ENCODE results near the gene AK3.

Gene AK3

DNA sequence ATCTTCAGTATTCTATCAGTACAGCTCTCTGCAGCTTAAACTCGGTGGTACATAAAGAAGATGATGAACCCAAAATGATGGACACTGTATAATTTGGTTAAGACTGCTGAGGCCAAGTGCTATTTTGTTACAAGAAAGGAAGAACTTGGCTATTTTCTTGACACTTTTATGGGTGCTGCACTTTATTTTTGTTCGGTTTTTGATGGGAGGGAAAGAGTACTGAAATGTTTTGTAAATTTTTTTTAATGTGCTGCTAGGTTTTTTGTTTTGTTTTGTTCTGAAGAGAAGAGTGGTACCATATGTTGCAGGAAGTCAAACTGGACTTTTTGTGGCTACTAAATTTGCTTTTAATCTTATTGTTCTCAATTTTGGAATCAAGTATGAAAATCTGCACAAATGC lies 35.0 kb downstream of the AK3 start:
- no peak overlapping the region for H3K9ac ChIP-seq
- no peaks in the 10 kb centered on the region for H3K27me3 ChIP-seq (ENCODE audit: control insufficient read depth, insufficient read depth, low read length)
- no peaks in the 10 kb centered on the region for H3K36me3 ChIP-seq (ENCODE audit: control insufficient read depth, insufficient read depth, low read length)
- H2AFZ ChIP-seq: no peak overlapping the region
- H3K4me2 ChIP-seq (ENCODE audit: low read length): no peak overlapping the region
- H3K27ac ChIP-seq: no peak overlapping the region
- H3K4me1 ChIP-seq: no peaks in the 10 kb centered on the region
- no peaks in the 10 kb centered on the region for H3K9me3 ChIP-seq (ENCODE audit: control insufficient read depth, low read length)
- TF ChIP-seq, protein P1, sequence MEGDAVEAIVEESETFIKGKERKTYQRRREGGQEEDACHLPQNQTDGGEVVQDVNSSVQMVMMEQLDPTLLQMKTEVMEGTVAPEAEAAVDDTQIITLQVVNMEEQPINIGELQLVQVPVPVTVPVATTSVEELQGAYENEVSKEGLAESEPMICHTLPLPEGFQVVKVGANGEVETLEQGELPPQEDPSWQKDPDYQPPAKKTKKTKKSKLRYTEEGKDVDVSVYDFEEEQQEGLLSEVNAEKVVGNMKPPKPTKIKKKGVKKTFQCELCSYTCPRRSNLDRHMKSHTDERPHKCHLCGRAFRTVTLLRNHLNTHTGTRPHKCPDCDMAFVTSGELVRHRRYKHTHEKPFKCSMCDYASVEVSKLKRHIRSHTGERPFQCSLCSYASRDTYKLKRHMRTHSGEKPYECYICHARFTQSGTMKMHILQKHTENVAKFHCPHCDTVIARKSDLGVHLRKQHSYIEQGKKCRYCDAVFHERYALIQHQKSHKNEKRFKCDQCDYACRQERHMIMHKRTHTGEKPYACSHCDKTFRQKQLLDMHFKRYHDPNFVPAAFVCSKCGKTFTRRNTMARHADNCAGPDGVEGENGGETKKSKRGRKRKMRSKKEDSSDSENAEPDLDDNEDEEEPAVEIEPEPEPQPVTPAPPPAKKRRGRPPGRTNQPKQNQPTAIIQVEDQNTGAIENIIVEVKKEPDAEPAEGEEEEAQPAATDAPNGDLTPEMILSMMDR (IDR thresholded peaks at IDR 0.05): no peak
- H3K79me2 ChIP-seq: no peaks in the 10 kb centered on the region
- H3K4me3 ChIP-seq (ENCODE audit: low read depth, low read length): no peak overlapping the region

DNA sequence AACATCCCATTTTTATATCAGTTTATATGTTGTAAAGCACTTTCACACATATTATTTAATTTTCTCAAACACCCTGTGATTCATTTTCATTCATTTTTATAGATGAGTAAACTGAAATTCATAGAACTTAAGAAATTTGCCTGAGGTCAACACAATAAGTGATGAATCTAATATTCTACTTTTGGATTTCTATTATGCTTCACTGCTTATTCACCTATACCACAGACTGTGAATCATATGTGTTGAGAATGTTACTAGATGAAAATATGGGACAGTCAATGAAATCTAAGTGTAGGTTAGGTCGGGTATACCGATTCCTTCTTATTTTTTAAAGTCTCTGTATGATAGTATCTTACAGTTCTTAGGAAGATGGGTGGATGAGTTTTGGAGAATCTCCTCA lies 36.9 kb downstream of the AK3 start:
- Histone ChIP-seq H2AFZ (no peak overlapping the region), H3K9me3 (ENCODE audit: control insufficient read depth, low read length) (no peaks in the 10 kb centered on the region), H3K36me3 (ENCODE audit: control insufficient read depth, insufficient read depth, low read length) (no peaks in the 10 kb centered on the region), H3K9ac (no peak overlapping the region), H3K79me2 (no peaks in the 10 kb centered on the region), H3K4me2 (ENCODE audit: low read length) (no peak overlapping the region), H3K27ac (no peak overlapping the region), H3K4me3 (ENCODE audit: low read depth, low read length) (no peak overlapping the region), H3K4me1 (no peaks in the 10 kb centered on the region), H3K27me3 (ENCODE audit: control insufficient read depth, insufficient read depth, low read length) (no peaks in the 10 kb centered on the region)
- TF ChIP-seq, protein P1 (IDR thresholded peaks at IDR 0.05): no peak

DNA sequence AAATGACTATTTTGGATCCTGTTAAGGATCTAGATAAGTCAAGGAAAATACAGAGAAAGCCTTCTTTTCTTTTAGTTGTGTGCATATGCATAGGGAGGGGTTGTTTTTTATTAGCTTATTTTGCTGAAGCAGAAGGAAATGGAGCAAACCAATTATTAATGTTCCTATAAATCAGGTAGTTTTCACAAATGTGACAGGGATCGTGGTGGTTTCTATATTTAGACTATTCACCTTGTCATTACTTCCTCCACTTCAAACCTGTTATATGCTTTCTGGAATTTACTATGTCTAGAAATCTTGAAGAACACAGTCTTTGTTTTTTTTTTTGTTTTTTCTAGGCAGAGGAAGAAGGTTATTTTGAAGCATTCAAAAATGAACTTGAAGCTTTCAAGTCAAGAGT lies 39.5 kb downstream of the AK3 start:
- TF ChIP-seq, protein P1 (IDR thresholded peaks at IDR 0.05): no peak
- Histone ChIP-seq H2AFZ (no peak overlapping the region), H3K9me3 (ENCODE audit: control insufficient read depth, low read length) (no peaks in the 10 kb centered on the region), H3K36me3 (ENCODE audit: control insufficient read depth, insufficient read depth, low read length) (no peaks in the 10 kb centered on the region), H3K79me2 (no peaks in the 10 kb centered on the region), H3K9ac (no peak overlapping the region), H3K4me2 (ENCODE audit: low read length) (no peak overlapping the region), H3K4me3 (ENCODE audit: low read depth, low read length) (no peak overlapping the region), H3K27ac (no peak overlapping the region), H3K4me1 (no peaks in the 10 kb centered on the region), H3K27me3 (ENCODE audit: control insufficient read depth, insufficient read depth, low read length) (no peaks in the 10 kb centered on the region)

DNA sequence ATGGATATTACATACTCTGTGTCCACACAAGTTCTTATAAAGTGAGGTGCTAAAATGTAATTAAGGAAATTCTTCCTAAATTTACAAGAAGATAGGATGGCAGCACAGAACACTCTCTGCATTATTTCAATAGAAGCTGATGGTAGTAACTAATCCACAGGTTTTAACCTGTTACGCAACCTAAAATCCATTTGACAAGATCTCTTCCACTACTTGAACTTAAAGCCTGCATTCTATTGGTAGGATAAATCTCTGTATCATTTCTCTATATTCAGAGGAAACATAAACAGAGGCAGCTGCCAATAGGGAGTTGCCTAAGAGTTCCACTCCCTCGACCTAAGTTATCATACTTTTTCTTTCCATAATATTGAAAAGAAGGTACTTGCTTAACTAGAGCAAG lies 40.1 kb downstream of the AK3 start:
- TF ChIP-seq, protein P1 (IDR thresholded peaks at IDR 0.05): no peak
- Histone ChIP-seq H3K9ac (no peak overlapping the region), H3K27me3 (ENCODE audit: control insufficient read depth, insufficient read depth, low read length) (no peaks in the 10 kb centered on the region), H2AFZ (no peak overlapping the region), H3K4me2 (ENCODE audit: low read length) (no peak overlapping the region), H3K79me2 (no peaks in the 10 kb centered on the region), H3K4me3 (ENCODE audit: low read depth, low read length) (no peak overlapping the region), H3K4me1 (no peaks in the 10 kb centered on the region), H3K36me3 (ENCODE audit: control insufficient read depth, insufficient read depth, low read length) (no peaks in the 10 kb centered on the region), H3K9me3 (ENCODE audit: control insufficient read depth, low read length) (no peaks in the 10 kb centered on the region), H3K27ac (no peak overlapping the region)

DNA sequence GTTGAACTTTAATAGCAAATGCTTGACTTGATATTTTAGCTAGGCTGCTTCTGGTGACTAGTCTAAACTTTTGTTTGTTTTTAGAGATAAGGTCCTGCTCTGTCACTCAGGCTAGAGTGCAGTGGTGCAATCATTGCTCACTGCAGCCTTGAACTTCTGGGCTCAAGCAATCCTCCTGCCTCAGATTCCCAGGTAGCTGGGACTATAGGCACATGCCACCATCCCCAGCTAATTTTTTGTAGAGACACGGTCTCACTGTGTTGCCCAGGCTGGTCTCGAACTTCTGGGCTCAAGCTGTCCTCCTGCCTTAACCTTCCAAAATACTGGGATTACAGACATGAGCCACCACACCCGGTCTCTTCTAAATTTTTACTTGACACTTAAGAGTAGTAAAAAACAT lies 40.9 kb downstream of the AK3 start:
- H3K4me2 ChIP-seq (ENCODE audit: low read length): no peak overlapping the region
- no peaks in the 10 kb centered on the region for H3K4me1 ChIP-seq
- no peaks in the 10 kb centered on the region for H3K9me3 ChIP-seq (ENCODE audit: control insufficient read depth, low read length)
- H3K27me3 ChIP-seq (ENCODE audit: control insufficient read depth, insufficient read depth, low read length): no peaks in the 10 kb centered on the region
- H2AFZ ChIP-seq: no peak overlapping the region
- no peak overlapping the region for H3K9ac ChIP-seq
- H3K79me2 ChIP-seq: no peaks in the 10 kb centered on the region
- TF ChIP-seq, protein P1 (IDR thresholded peaks at IDR 0.05): no peak
- H3K36me3 ChIP-seq (ENCODE audit: control insufficient read depth, insufficient read depth, low read length): no peaks in the 10 kb centered on the region
- no peak overlapping the region for H3K4me3 ChIP-seq (ENCODE audit: low read depth, low read length)
- H3K27ac ChIP-seq: no peak overlapping the region

Data from parathyroid adenoma (tissue), 2 donors.